Measurements from ENCODE around the gene PRR15L. TPM values are rescaled to one million over a fixed set of nuclear protein-coding genes. Genes with fewer than 3 reads are reported as not detected.

PRR15L gene
- total and polyA plus RNA-seq, 2 donors (not counting 1 experiment from before 2014, with no cell fraction given): not detected

GRCh38 chr17:47946516-47946915 lies 11.2 kb downstream of the PRR15L start:
- peaks cover 38% of the 10 kb centered on the region for H3K4me1 Mint-ChIP-seq
- no peaks in the 10 kb centered on the region for H3K27me3 ChIP-seq (replicated peaks in 1 of 4; ENCODE audit: control extremely low read depth in 1 of 4, control insufficient read depth in 3 of 4, insufficient read depth in 4 of 4, low read length in 3 of 4)
- TF ChIP-seq CTCF (IDR thresholded peaks at IDR 0.05): no peak
- no peak for TF ChIP-seq EZH2 (IDR thresholded peaks at IDR 0.05; ENCODE audit: borderline replicate concordance, insufficient read depth, low read depth, low read length, poor library complexity, severe bottlenecking)
- no peak overlapping the region for H3K4me2 ChIP-seq (replicated peaks; ENCODE audit: low read depth, low read length, poor library complexity, severe bottlenecking)
- H3K9me3 Mint-ChIP-seq (ENCODE audit: insufficient read depth): no peaks in the 10 kb centered on the region
- no peak overlapping the region for H3K4me3 Mint-ChIP-seq
- peaks cover 0 to 28% of the 10 kb centered on the region in 2 experiments for H3K36me3 ChIP-seq (replicated peaks in 1 of 2; ENCODE audit: control extremely low read depth in 1 of 2, control insufficient read depth in 1 of 2, extremely low read depth in 1 of 2, insufficient read depth in 2 of 2, low read length in 1 of 2)
- no peaks in the 10 kb centered on the region for H3K9me3 ChIP-seq (ENCODE audit: control extremely low read depth in 1 of 3, control insufficient read depth in 2 of 3, insufficient read depth in 1 of 3, low read length in 2 of 3)
- DNase-seq: no peak
- no peak for ATAC-seq (ENCODE audit: low read depth)
- no peaks in the 10 kb centered on the region for H3K27me3 Mint-ChIP-seq
- ChIA-PET POLR2A (interaction anchor here (1.1 kb wide), 1 partner anchor 71 kb away, joined by 4 read pairs; no protein-coding TSS in a partner anchor), CTCF (interaction anchor here (0.6 to 10.4 kb wide), 22 partner anchors 9 to 802 kb away, joined by 3 to 155 read pairs (median 5); partner anchors contain the start of genes CDK5RAP3, LRRC46, MRPL10 and NFE2L1)
- H3K79me2 ChIP-seq (ENCODE audit: control insufficient read depth, insufficient read depth, low read length): peaks cover 3% of the 10 kb centered on the region
- no peak overlapping the region for H3K4me3 ChIP-seq (ENCODE audit: control extremely low read depth in 1 of 5, extremely low read depth in 1 of 5, insufficient read depth in 1 of 5, low read depth in 2 of 5, low read length in 4 of 5)
- intact Hi-C loops (cut with micrococcal nuclease): no loop called here
- H3K4me1 ChIP-seq (ENCODE audit: control insufficient read depth in 2 of 2, insufficient read depth in 2 of 2, low read length in 2 of 2): peaks cover 21 to 32% of the 10 kb centered on the region in 2 donors
- H3K27ac ChIP-seq (ENCODE audit: low read length in 2 of 2): no peak overlapping the region
- no peaks in the 10 kb centered on the region for H4K20me1 ChIP-seq (ENCODE audit: control insufficient read depth, insufficient read depth, low read length, poor library complexity, severe bottlenecking)
- WGBS (ENCODE audit: insufficient coverage): 96% methylated on average over 4 of the region's 6 CpGs
- H2AFZ ChIP-seq (ENCODE audit: insufficient read depth, low read depth, low read length, poor library complexity, severe bottlenecking): no peak overlapping the region
- no peak overlapping the region for H3K9ac ChIP-seq (ENCODE audit: low read length)
- no peak overlapping the region for H3K27ac Mint-ChIP-seq

Data from B cell (primary cell).